ENCODE measurements around the gene KIF19.
"Not testable (repeated sequence)": the region's sequence is repeated elsewhere in the genome, so short reads cannot be mapped to it uniquely, and the experiment has no call there.

The KIF19 gene

DNA sequence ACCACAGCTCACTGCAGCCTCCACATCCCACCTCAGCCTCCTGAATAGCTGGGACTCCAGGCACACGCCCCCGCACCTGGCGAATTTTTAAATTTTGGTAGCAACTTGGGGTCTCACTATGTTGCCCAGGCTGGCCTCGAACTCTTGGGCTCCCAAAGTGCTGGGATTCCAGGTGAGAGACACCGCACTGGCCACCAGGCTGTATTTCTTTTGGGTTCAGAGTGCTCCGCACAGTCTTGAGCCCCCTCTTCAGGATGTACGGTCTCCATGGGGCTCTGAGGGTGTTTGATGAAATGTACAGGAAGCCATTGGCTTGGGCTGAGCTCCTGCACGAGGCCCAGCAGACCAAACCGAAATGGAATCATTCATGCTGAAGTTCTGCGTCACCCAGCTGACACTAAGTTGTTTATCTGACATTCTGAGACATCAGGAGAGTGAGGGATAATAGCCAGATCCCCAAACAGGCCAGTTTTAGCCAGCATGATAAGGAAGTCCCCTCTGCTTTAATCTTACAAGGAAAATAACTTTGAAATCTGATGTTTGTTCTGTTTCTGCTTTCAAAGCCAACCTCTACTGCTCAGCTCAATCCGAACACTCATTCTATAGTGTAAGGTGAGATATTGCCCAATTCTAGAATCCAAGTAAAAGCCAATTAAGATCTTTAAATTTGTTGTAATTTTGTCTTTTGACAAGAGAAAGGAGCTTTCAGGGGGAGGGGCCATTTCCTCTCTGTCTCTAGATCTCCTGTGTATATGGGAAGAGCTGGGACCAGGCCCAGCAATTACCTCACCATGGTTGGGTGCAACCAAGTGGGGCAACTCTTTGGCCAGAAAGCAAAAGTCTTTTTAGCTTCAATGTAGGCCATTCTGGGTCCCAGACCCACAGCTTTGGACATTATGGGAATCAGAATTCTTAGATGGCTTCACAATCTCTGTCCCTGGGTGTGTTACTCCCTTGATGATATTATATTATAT is 64.9 kb downstream of the KIF19 start:
- no peak for DNase-seq (ENCODE audit: low read depth)

GRCh38 chr17:74391771-74392170 is 65.7 kb downstream of the KIF19 start:
- DNase-seq (ENCODE audit: low read depth), result no peak

DNA sequence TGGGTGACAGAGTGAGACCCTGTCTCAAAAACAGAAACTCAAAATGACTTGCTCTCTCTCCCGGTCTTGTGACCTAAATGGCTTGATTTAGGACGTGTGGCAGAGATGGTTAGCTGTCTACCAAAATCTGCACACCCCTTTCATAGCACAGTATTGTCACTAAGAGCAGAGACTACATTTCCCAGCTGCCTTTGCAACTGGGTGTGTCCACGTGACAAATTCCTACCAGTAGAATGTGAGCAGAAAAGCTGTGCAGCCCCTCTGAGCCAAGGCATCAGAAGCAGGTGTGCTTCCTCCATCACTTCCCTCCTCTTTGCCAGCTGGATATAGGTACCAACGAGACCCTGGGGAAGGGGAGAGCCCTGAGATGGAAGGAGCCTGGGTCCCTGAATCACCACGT is 66.8 kb downstream of the KIF19 start:
- DNase-seq (ENCODE audit: low read depth), result no peak

DNA sequence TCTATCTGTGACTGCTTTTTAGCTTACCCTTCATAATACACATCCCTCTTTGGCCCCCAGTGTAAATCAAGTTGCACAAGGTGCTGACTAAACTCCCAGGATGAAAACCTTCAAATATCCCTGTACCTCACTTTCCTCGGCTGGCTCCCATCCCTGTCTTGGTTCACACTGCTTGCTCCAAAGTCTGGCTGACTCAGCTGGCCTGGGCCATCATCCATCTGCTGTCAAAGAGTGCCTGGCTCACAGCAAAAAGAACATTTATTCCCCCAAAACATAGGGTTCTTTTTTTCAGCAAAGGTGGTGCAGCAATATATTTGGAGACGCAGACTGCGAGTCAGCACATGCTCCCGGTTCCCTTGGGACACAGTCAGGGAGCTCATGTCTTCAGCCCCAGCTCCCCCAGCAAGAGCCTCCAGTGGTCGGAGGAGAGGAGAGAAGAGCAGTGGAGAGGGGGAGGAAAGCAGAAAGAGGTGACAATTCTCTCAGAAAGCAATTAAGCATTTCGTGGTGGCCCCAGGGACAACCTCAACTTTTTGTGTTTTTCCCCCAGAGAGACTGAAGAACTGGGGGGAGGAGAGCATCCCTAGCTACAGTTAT is 67.4 kb downstream of the KIF19 start:
- no peak for DNase-seq (ENCODE audit: low read depth)

- DNase-seq (ENCODE audit: low read depth), result no peak
These were observed 68.4 kb downstream of the KIF19 start for GRCh38 chr17:74394275-74394950.

- DNase-seq (ENCODE audit: low read depth), result no peak
These were observed 69.0 kb downstream of the KIF19 start for GRCh38 chr17:74394977-74395376.

GRCh38 chr17:74396567-74396966 is 70.5 kb downstream of the KIF19 start:
- no peak for DNase-seq (ENCODE audit: low read depth)

- no peak for DNase-seq (ENCODE audit: low read depth)
These were observed 76.0 kb downstream of the KIF19 start for GRCh38 chr17:74402048-74402447.

- no peak for DNase-seq (ENCODE audit: low read depth)
These were observed 77.6 kb downstream of the KIF19 start for GRCh38 chr17:74403512-74404137.

- no peak for DNase-seq (ENCODE audit: low read depth)
These were observed 78.2 kb downstream of the KIF19 start for GRCh38 chr17:74404218-74404617.

DNA sequence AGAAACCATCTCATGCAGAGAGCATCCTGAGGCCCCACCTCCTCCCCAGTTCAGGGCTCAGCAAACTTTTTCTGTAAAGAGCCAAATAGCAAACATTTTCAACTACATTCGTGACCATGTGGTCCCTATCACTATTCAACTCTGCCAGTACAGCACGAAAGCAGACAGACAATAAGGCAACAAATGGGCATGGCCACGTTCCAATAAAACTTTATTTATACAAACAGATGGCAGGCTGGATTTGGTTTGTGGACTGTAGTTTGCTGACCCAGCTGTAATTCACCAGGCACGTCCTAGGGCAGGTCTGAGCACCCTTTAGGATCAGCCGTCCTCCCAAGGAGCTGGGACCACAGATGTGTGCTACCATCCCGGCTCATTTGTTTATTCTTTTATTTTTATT is 78.8 kb downstream of the KIF19 start:
- no peak for DNase-seq (ENCODE audit: low read depth)

DNA sequence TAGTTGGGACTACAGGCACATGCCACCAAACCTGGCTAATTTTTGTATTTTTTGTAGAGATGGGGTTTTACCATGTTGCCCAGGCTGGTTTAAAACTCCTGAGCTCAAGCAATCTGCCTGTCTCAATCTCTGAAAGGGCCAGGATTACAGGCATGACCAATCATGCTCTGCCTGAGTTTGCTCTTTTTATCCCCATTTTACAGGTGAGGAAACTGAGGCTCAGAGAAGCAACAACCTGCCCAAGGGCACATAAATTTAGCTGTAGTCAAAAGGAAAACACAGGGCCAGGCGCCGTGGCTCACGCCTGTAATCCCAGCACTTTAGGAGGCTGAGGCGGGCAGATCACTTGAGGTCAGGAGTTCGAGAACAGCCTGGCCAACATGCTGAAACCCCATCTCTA is 79.3 kb downstream of the KIF19 start:
- not testable (repeated sequence) for DNase-seq (ENCODE audit: low read depth)

Measured in stimulated activated CD8-positive, alpha-beta memory T cell treated with anti-CD3 and anti-CD28 coated beads, Interleukin-7, amount 100 ng/mL, for 24 hours (primary cell).